GM21390 (cell line): Measurements from ENCODE around the gene TSHZ2.

Source experiments
- ATAC-seq: cut with Tn5 transposase; IDR thresholded peaks from one replicate; pipeline ENCODE4 v1.9.1; 2021; ENCODE audit not compliant: unreplicated experiment

Gene TSHZ2

GRCh38 chr20:53370345-53370961 lies 398.3 kb downstream of the TSHZ2 start:
- ATAC-seq = no peak

GRCh38 chr20:53371216-53371615 lies 399.1 kb downstream of the TSHZ2 start:
- no peak for ATAC-seq

DNA sequence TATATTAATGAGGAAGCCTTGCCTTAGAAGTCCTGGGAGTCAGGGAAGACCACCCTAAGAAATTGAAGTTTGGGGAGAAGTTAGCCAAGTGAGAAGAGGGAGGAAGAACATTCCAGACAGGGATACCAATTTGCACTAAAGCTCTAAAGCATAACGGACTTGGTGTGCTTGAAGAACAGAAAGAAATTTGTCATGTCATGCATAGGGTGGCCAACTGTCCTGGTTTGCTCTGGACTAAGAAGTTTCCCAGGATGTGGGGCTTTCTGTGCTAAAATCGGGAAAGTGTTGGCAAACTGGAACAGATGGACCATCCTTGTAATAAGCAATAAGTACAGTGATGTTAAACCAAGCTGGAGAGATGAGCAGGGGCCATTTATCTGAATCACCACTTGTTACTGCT lies 403.9 kb downstream of the TSHZ2 start:
- no peak for ATAC-seq

DNA sequence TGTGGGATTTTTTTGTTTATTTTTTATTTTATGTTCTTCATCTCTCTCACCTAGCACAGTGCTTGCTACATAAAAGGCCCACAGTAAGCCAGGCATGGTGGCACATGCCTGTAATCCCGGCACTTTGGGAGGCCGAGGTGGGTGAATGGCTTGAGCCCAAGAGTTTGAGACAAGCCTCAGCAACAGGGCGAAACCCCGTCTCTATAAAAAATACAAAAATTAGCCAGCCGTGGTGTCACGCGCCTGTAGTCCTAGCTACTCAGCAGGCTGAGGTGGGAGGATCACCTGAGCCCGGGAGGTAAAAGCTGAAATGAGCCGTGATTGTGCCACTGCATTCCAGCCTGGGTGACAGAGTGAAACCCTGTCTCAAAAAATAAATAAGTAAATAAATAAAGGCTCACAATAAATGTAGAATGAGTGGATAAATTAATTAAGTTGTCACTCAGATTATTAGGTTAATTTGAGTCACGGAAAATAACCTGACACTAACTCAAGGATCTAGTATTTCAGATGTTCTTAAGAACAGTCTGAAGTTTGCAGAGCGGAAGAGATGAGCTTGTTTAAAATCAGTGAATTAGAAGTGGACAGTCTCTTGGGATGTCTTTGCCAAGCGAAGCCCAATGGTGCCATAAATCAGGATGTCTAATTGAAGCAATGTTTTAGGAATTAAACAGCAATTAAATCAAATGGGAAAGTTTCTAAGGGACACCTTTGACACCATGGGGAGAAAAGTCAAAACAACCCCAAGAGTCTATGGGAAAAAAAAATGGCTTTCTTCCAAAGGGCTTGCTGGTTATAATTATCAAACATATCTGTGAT lies 407.1 kb downstream of the TSHZ2 start:
- no peak for ATAC-seq

- ATAC-seq = no peak
Measured at GRCh38 chr20:53379833-53380120, 407.6 kb downstream of the TSHZ2 start.

GRCh38 chr20:53381568-53382262 lies 409.6 kb downstream of the TSHZ2 start:
- no peak for ATAC-seq

GRCh38 chr20:53382263-53382844 lies 410.2 kb downstream of the TSHZ2 start:
- ATAC-seq = no peak

DNA sequence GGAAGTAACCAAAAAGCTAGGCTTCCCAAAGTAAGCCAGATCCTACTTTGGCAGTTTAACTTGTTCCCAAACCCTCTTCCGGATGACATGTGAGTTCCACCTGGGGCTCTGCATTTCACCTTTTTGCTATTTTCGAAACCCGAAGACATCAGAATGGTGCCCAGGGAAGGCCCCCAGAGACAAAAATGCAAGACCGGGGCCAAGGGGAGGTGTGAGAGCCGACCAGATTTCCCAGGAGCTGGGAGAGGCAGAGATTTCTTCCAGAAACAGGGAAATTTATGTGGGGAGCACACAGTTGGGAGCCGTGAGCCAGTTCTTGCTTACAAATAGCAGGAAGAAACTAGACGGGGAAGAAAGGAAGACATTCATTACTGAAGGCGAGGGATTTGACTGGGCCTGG lies 411.8 kb downstream of the TSHZ2 start:
- ATAC-seq = no peak

DNA sequence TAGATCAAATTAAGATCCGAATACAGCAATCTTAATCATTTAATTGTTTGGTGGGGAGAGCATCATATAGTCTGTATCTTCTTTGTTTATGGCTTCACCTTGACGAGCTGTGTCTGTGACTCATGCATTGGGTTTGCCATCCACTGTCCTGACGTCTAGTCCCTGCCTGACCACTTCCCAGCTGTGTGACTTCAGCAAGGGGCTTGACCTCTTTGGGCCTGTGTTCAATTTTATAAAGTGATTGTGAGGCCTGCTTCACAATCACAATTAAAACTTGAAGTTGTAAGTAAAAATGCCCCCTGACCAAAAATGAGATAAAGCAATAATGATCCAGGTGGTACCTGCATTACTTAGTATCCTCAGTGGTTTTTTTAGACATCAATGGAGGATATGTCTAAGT lies 412.2 kb downstream of the TSHZ2 start:
- no peak for ATAC-seq

DNA sequence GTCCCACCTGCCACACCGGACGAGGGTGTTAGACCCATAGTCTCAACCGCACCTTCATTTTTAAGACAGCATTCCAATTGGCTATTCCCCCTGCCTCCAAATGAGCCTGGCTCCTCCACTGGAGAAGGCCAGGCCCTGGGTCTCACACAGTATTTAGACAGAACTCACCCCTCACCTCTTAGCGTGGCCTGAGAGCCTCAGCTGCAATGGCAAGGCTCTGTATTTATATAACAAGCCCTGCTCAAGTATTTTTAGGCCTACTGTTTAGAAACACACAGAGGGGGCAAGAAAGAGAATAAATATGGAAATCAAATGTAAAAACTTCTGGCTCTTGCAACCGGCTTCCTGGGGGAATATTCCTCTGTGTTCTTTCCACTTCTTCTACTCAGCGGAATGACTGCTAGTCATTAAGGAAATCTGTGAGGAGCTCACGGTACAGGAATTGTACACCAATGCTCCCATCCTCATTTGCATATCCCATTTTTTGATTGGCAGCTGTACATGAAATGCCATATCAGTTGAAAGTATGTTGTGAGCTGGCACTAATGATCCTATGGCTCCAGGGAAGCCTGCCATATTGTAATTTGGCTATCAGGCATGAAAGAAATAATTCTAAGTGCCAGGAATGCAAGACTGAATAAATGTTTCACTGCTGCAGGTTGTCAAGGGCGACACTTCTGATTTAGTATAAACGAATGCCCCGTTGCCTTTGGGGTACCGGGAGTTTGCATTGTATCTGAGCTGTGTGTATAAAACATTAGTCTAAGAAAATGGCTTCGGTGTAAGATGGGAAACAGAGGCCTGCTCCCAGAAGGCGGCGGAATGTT lies 414.0 kb downstream of the TSHZ2 start:
- ATAC-seq = no peak

GRCh38 chr20:53387983-53388675 lies 416.0 kb downstream of the TSHZ2 start:
- no peak for ATAC-seq

GRCh38 chr20:53389516-53390300 lies 417.6 kb downstream of the TSHZ2 start:
- ATAC-seq = no peak

DNA sequence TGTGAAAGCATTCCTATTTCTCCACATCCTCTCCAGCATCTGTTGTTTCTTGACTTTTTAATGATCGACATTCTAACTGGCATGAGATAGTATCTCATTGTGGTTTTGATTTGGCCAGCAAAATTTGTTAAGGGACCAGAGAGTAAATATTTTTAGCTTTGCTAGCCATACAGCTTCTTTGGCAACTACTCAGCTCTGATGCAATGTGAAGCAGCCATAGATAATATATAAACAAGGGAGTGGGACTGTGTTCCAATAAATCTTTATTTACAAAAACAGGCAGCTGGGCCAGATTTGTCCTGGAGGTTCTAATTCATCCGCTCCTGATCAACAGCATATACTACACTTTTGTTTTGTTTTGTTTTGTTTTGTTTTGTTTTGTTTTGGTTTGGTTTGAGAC lies 418.6 kb downstream of the TSHZ2 start:
- ATAC-seq = no peak

GRCh38 chr20:53394433-53394832 lies 422.3 kb downstream of the TSHZ2 start:
- ATAC-seq = no peak

DNA sequence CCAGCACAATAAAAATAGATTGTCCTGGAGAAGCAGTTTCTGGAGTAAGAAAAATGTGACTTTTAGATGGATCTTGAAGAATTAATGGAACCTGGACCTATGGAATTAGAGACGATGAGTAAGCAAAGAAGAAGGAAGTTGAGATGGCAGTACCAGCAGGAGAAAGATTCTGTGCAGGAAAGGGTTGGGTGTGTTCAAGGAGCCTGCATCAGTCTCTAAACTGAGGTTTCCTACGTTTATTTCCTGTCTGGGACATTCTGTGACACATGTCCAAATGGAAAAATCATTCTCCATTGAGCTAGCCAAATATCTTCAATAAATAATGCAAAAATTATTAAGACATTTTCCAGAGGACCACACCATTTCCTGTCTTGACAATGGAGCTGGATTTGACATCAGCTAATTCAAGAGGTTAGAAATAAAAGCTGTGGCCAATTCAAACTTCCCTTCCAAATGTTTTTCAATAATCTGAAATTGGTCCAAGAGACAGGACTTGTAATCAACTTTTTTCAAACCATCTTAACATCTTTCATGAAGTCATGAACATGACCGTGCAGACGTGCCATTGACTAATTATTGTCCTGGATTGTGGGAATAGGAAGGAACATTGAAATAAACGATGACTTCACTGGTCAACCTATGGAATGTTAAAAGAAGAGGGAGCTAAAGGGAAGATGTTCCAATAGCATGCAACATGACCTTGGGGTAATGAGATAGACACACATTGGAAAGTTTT lies 423.2 kb downstream of the TSHZ2 start:
- no peak for ATAC-seq

- ATAC-seq = no peak
Measured at GRCh38 chr20:53399083-53399482, 426.9 kb downstream of the TSHZ2 start.

DNA sequence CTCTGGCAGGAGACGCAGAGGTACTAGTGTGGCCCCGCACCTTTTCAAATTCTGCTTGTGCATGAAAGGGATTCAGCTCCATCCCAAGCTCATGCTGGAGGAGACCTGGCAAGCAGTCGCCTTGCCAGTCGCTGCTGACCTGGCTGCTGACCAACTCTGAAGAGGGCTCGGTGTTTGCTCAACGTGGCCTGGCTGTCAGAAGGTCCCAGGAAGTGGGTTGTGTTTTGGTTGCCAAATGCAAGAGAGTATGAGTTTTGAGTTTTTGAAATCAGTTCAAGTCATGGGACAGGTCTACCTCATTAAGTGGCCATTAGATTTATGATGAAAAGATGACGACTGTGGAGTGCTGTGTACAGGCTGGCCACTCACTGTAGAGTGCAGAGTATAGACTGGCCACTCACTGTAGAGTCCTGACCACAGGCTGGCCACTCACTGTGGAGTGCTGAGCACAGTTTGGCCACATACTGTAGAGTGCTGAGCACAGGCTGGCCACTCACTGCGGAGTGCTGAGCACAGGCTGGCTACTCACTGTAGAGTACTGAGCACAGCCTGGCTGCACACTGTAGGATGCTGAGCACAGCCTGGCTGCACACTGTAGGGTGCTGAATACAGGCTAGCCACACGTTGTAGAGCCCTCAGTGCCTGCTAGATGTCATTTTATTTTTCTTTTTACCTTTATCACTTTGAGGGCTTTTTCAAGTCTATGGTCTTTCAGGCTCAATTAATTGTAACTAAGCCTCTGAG lies 427.6 kb downstream of the TSHZ2 start:
- ATAC-seq = no peak

GRCh38 chr20:53402233-53403005 lies 430.3 kb downstream of the TSHZ2 start:
- no peak for ATAC-seq
